ENCODE data around the gene TMEM33.

TMEM33 gene

DNA sequence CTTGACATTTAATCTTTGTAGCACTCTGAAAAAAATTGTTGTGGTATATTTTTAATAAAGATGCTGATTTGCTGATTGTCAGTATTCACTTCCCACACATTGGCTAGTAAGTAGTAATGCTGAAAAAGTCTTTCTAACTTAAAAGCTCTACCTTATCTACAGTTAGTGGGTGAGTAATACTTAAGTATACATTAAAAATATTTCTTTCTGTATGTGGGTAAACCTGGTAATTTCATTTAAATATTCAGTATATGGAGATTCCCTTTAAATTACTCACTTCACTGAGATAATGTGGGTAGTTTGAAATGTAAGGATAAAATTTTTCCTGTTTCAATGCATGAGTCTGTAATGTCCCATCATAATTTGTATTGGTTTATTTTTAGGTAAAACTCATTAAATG lies 5.6 kb downstream of the TMEM33 start:
- no peak for DNase-seq

DNA sequence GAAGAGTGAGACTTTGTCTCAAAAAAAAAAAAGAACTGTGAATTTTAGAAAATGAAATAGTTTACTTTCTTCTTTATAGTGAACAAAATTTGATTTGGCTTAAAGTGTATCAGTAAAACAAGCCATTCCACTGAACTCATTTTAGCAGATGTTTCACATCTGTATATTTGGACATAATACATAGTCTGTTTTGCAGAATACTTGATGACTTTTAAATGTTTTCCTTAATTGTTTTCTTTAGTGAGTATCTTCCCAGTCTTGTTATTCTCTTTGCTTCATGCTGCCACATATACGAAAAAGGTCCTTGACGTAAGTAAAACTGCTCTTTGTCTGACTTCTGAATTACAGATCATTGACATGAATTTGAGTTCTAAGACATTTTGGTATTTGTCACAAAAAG lies 8.3 kb downstream of the TMEM33 start:
- DNase-seq: no peak

DNA sequence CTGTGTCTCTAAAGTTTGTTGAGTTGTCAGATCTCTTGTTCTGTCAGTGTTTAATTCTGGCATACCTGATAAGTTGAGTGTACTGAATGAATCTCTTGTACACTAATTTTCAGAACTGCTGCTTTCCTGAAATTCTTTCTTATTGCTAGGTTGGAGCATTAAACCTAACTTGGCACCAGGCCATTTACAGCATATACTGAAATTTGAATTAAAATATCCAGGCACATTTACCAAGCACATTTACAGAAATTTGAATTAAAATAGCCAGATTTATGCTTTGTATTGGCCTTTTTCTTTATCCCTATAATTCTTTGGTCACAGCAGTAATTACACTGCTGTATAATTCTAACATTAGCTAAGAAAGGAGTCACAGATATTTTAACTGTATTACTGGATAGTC lies 8.9 kb downstream of the TMEM33 start:
- no peak for DNase-seq

DNA sequence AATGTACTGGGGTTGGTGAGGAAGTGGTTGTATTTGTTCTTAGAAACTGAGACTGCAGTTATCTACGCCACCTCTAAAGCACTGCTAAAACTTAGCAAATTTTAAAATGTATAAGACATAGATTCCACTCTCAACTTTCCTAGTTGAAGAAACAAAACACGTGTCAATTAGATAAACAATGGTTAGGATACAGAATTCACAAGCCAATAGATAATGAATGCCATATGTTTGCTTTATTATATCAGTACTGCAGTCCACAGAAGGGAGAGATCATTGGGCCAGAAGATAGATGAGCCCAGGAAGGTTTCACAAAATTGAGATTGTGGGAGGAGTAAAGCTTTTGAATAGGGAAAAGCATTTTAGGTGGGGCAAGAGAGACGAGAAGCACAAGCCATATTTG lies 14.3 kb downstream of the TMEM33 start:
- no peak for DNase-seq

DNA sequence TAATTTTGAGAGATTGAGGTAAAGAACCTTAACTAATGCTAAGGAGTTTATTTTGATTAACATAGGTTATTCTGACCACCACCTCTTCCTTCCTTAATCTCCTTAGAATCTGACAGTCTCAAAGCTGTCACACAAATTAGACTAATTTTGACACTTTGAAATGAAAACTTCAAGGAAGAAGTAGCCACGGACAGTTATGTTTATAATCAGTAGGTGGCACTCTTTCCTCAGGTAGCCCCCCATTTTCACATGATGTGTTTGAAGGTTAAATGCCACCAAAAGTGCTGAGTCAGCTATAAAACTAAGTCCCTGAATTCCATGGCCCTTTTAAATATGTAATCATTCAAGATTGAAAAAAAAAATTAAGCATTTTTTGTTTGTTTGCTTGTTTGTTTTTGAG lies 22.4 kb downstream of the TMEM33 start:
- DNase-seq: no peak

DNA sequence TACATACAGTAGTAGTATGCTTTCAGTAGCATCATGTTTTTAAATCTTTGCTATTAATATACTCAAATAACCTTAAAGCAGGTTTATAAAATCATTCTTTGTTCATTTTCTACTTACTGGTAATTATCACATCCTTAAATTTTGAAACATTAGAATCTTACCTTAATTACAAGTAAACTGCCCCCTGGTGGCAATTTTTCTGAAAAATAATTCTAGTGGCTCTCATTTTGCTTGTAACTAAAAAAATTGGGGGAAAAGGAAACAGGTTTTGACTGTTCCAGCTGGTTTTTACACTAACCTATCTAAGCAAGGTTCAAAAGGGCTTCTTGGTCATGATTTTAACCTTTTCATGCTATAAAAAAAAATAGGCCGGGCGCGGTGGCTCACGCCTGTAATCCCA lies 27.9 kb downstream of the TMEM33 start:
- DNase-seq: no peak

DNA sequence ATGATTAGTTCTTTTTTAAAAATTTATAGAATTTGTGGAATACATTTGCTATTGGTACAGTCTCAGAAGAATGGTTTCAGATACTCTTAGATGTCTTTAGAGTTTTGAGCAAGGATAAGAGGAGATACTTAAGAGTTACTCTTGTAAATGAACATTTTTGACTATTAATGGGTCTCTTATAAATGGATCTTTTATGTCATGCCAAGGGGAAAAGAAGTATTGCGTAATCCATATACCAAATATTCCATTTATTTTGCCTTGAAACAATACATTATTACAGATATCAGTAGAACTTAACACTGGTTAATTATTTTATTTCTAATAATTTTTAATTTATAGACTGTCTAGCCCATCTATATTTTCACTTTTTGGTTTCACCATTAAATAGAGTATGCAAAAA lies 29.2 kb downstream of the TMEM33 start:
- no peak for DNase-seq

DNA sequence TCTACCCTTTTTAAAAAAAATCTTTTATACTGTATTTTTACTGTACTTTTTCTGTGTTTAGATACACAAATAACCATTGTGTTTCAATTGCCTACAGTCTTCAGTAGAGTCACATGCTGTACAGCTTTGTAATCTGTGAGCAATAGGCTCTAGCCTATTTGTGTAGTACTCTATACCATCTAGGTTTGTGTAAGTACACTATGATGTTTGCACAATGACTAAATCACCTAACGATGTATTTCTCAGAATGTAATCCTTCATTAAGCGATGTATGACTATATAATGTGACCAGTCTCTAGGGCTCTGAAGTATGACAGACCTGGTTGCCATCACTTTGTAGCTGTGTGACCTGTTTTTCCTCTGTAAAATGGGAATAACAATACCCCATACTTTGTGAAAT lies 32.2 kb downstream of the TMEM33 start:
- DNase-seq: no peak

DNA sequence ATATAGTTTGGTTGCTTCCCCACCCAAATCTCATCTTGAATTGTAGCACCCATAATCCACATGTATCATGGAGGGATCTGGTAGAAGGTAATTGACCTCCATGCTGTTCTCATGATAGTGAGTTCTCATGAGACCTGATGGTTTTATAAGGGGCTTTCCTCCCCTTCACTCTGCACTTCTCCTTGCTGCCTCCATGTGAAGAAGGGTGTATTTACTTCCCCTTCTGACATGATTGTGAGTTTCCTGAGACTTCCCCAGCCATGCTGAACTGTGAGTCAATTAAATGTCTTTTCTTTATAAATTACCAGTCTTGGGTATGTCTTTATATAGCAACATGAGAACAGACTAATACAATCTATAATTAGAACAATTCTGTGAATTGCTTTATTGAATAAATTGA lies 34.4 kb downstream of the TMEM33 start:
- DNase-seq: no peak

DNA sequence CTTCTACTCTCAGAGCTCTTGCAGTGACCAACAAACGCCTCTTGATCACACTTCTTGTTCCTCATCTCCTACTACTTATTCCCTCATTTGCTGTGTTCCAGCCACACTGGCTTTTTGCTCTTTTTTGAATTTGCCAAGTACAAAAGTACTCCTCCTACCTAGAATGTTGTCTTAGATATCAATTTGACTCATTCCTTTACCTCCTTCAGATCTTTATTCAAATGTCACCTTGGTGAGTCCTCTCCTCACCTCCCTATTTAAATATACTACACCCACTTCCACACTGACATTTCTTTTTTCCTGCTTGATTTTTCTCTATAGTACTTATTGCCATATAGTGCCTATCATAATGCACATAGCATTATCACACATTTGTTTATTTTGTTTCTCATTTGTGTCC lies 40.1 kb downstream of the TMEM33 start:
- no peak for DNase-seq

DNA sequence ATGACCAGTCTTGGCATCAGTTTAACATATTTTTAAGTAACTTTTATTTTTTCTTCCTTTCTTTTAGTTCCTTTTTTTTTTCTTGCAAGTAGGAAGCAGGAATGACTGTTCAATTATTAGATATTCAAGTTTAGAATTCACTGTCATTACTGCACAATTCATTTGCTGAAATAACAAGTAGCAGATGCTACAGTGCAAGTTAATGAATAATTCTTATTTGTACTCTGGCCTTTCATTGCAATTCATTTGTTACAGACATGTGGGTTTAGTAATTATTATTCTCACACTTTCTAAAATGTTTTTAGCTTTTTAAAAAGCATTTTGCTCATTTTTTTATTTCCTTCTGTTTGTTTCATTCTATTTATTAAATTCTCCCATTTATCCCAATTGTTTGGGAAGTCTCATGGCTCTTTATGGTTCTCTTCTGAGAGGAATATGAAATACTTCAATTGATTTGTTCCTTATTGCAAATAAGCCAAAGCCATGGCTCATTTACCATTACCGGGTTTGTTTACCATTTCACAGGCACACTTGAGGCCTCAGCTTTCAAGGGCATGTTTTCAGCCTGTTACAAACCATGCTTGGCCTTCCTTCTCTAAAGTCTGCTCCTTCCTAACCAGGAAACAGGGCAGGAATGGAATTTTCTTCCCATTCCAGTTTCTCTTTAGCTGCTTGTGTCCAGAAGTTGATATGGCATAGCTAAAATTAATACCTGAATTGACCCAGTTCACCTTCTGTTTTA lies 41.7 kb downstream of the TMEM33 start:
- DNase-seq: no peak

DNA sequence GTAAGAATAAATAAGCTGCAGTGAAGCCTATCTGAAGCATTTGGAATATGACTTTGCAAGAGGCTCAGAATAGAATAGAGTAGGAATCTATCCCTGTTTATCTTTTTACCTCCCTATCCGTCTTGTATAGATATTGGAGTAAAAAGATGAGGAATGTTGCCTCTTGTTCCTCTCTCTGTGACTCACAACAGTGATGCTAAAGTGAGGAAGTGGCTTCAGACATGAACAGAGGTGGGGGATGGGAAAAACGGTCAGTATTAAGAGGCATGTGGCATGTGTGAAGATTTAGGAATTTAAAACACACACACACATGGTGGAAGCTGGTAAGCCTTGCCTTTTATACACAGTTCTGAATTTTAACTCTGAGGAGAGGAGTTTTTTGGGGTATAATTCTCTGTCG lies 42.5 kb downstream of the TMEM33 start:
- no peak for DNase-seq

DNA sequence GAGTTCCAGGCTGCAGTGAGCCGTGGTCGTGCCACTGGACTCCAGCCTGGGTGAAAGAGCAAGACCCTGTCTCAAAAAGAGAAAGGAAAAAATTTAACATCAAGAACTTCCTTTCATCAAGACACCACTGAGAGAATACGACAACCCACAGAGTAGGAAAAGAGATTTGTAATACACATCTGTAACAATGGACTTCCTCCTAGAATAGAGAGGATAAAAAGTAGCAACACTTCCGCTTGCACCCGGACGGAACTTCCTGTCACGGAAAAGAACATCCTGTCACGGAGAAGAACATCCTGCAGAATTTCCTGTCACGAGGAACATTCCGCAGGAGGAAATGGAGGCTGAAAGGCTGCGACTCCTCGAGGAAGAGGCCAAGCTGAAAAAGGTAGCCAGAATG lies 46.2 kb downstream of the TMEM33 start, which contains the start of gene DCAF4L1:
Gene DCAF4L1 (plus strand): TSS at position 301 of the 400 bp plus-strand sequence. CDS start 37 bp downstream, at position 338.
- no peak for DNase-seq

DNA sequence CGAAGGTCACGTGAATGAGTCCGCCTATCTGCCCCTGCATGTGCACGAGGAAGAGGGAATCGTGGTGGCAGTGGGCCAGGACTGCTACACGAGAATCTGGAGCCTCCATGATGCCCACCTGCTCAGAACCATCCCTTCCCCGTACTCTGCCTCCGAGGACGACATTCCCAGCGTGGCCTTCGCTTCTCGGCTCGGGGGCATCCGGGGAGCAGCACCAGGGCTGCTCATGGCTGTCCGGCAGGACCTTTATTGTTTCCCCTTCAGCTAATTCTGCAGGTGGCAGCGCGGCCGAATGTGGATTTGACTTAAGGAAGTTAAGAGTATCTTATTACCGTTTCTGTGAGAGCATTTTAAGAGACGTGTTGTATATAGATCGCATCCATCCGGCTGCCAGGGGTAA lies 47.5 kb downstream of the TMEM33 start:
- DNase-seq: no peak

DNA sequence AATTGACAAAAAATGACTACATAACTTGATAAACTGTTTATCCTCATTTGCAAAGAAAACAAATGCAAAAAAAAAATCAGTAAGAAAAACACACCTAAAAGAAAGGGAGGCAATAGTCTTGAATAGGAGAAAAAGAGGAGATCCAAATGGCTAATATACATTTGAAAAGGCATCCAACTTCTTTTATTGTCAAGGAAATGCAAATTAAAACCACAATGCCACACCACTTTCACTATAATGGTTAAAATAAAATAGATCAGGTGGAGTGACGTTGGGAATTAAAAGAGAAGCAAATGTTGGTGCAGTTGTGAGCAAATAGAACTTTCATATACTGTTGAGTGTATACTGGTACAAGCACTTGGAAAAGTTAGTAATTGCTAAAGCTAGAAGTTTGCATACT lies 49.9 kb downstream of the TMEM33 start:
- no peak for DNase-seq

DNA sequence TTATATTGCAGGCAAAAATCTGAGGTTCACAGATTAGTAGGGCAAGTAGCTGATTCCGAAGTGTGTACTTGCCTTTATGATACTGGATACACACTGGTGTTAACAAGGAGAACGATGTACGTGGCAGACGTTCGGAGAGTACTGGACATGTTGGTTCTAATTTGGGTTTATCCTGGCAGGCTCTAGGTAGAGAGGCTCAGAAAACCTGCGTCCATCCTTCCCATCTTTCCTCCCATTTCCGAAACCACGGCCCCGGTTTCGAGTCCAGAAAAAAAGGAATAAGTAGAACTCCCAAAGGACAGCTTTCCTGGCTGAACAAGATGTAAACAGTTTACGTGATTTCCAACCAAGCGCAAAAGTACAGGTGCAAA lies 54.8 kb downstream of the TMEM33 start:
- no peak for DNase-seq

DNA sequence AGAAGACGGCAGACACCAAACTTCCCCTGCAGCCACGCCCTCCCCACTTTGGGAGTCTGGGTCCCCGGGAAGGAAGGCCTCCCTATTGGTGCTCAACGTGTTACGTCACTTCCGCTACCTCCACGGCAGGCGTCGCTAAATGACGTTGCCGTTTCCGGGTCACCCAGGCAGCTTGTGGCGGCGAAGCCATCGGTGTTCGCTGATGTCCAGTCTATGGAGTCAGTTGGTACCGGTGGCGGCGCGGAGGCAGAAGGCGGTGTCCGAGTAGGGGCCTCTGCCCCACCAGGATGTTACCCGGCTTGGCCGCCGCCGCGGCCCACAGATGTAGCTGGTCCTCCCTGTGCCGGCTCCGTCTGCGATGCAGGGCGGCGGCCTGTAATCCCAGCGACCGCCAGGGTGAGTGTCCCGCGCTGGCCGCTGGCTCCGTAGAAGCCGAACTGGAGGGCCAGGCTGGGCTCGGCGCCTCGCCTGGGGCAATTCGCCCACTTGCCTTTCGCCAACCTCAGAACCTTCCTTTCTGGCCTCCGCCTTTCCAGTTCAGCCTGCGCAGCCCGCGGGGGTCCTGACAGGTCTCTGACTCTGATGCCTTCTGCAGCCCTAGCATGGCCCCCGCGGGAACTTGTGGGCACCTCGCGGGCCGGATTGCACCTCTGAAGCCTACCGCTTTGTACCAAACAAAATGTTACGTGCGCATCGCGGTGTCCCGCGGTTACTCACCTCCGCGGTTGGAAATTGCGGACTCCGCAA lies 55.3 kb downstream of the TMEM33 start, which contains the start of gene SLC30A9:
Gene SLC30A9 (plus strand): TSS at position 166 of the 747 bp plus-strand sequence. CDS start 122 bp downstream, at position 288.
- peak; percentile 93 for DNase-seq

DNA sequence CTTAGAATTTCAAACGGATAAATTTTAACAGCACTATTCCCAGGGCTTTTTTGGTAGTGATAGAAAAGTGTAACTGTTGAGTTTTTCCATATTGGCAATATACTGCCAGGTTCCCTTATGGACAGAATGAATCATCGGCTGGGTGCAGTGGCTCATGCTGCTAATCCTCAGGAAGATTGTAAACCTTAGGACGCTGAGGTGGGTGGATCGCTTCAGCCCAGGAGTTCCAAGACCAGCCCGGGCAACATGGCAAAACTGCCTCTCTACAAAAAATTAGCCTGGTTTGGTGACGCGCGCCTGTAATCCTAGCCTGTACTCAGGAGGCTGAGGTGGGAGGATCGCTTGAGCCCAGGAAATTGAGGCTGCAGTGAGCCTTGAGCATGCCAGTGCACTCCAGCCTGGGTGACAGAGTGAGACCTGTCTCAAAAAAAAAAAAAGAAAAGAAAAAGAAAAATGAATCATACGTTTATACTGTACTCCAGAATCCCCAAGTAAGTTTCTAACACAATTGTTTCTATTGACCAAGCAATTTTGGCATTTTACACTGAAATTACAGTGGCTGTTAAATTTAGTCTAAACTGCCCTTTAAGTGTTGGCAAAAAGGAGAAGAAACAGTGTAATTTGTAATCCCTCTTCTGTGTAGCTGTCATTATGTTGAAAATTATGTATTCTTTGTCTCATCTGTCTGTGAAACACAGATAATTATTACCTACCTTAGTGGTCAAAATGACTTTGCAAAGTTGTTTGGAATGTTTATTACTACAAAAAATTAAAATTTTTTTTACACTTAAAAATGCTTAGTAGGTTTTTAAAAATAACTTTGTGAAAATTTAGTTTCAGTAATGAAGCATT lies 56.9 kb downstream of the TMEM33 start:
- DNase-seq: no peak

DNA sequence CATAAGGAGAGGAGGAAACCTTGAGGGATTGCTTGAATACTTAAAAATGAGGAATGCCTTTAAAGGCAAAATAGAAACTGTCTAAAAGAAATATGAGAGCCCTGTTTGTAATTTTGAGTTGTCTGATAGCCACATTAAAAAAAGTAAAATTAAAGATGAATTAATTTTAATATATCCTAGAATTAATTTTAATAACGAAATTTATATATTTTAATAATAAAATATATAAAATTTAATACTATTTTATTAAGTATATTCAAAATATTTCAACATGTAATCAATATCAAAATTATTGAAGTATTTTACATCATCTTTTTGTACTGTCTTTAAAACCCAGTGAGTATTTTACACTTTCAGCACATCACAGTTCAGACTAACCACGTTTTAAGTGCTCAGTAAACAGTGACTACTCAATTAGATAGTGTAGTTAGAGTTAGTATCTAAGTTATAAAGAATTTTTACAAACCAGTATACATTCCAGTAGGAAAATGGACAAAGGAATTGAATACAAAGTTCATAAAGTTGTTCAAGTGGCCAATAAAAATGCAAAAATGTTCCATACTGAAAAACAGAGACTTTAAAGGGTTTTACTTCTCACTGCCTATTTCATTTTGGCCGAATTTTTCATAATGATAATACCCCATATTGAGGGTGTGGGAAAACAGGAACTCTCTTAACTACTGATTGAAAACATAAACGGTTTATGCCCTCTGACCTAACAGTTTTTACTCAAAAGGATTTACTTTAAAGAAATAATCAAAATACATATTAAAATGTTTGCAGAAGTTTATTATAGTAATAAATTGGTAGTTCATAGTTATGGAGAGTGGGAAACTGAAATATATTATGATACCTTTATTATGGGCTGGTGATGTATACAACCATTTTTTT lies 58.0 kb downstream of the TMEM33 start:
- no peak for DNase-seq

DNA sequence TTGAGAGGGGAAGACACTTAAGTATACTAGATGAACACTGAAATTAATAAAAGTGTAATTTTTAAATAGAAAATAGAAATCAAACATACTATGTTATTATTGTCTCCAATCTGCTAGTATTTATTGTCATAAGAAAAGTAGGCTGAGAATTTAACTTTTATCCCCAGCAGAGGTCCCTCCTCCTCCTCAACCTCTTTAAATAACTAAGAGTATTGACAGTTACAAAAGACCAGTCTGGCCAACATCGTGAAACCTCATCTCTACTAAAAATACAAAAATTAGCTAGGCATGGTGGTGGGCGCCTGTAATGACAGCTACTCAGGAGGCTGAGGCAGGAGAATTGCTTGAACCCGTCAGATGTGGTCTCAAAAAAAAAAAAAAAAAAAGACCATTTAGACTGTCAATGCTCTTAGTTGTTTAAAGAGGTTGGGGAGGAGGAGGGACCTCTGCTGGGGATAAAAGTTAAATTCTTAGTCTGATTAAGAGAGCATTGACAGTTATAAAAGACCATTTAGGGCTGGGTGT lies 59.3 kb downstream of the TMEM33 start:
- DNase-seq: no peak

DNA sequence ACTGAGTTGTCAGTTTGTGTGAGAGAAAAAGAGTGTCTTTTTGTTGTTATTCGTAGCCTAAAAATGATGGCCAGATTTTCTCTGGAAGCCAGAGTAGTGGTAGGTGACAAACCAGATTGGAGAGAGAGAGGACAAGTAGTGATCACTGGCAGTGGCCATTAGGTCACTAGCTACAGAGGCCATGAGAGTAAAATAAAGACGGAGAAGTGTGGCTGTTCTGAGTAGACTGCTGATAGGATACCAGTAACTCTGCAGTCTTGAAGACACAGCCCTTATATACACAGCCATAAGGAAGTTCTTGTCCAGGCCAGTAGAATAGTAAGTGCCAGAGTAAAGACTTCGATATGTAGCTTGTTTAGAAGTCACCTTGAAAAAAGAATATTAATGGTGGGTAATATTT lies 62.8 kb downstream of the TMEM33 start:
- DNase-seq: no peak

DNA sequence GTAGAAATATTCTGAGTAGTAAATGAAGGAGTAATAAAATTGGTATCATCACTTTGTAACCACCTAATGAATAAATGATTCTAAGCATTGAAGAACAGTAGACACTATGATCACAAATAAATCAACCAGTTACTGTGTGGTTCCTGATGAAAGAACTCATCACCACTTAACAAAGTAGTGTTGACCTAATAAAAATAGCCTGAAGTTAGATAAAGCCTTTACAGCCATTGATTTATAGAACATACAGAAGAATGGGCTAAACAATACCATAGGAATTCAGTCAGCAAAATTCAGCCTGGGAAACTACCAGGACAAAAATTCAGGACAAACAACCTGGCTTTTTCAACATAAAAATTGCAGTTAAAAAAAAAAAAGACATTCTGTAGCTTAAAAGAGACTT lies 64.1 kb downstream of the TMEM33 start:
- no peak for DNase-seq
